ENCODE data around the gene CNN2.

The CNN2 gene

DNA sequence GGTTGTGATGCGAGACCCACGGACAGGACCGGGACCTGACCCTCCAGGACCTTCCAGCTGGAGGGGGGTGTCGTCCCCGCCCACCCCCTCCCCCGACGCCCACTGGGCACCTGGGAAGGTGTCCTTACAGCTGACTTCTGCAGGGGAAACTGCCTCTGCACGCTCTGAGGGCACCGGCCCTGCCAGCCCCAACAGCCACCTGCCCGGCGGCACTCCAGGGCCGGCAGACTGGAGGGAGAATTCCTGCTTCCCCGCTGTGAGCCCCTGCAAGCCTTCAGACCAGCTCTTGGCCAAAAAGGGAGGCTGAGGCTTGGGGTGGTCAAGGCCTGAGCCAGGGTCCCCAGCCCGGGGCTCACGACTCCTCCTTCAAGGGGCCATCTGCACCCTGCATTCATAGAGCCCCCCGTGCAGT is 1.2 kb downstream of the CNN2 start:
- TF ChIP-seq BHLHE40 (IDR thresholded peaks at IDR 0.05; ENCODE audit: borderline replicate concordance) (no peak), FOXM1 (IDR thresholded peaks at IDR 0.05; ENCODE audit: borderline replicate concordance) (no peak), L3MBTL2 (conservative IDR thresholded peaks at IDR 0.05) (no peak), ARNT (IDR thresholded peaks at IDR 0.05) (no peak), LEF1 (IDR thresholded peaks at IDR 0.05; ENCODE audit: borderline replicate concordance) (no peak)
- CTCF ChIA-PET, result no interaction called here
- POLR2A ChIA-PET, result interaction anchor here (1.1 to 3.7 kb wide), 2 partner anchors 12 to 23 kb away, joined by 3 to 29 read pairs; partner anchors contain the start of gene ABCA7
- DNase-seq (ENCODE audit: extremely low spot score), result no peak

DNA sequence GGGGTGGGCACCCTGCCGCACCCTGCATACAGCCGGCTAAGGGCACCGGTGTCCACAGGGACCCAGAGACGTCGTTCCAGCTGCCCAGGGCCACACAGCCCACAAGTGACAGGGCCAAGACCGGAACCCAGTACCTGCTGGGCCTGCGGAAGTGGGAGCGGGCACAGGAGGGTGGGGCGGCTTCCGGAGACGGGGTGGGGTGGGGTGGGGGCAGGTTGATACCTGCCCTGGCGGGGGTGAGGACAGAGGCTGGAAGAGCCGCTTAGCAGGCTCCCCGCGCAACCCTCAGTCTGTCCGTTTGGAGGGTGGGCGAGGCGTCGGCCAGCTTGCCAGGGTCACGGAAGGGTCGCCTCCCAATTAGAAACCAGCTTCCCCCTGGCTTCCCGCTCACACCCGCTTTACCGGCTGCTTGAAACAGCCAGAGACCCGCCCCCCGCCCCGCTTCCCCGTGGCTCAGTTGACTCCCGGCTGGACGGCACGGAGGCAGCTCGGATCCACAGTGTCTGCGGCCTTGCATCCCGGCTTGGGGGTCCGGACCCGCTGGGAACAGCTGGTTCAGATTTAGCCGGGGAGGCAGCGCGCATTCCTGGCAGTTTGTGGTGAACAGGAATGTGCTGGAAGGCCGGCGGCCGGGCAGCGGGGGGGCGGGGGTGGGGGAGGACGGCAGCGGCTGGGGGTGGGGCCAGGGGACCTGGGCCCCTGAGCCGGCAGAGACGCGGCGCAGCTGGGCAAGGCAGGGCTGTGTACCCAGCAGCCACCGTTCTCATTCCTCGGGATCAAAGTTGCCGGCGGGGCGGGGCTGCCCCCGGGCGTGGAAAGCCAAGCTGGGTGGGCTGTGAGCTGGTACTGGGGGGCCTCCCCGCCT is 1.9 kb downstream of the CNN2 start:
- ChIA-PET CTCF (no interaction called here), POLR2A (interaction anchor here (0.7 to 3.7 kb wide), 3 partner anchors 10 to 17 kb away, joined by 3 to 29 read pairs (median 3); partner anchors contain the start of gene ABCA7)
- DNase-seq (ENCODE audit: extremely low spot score), result no peak
- TF ChIP-seq FOXM1 (IDR thresholded peaks at IDR 0.05; ENCODE audit: borderline replicate concordance), result no peak
- no peak for TF ChIP-seq ZNF384 (IDR thresholded peaks at IDR 0.05)
- TF ChIP-seq SP1 (IDR thresholded peaks at IDR 0.05), result no peak
- TF ChIP-seq SUZ12 (IDR thresholded peaks at IDR 0.05), result no peak
- TF ChIP-seq, protein P1, sequence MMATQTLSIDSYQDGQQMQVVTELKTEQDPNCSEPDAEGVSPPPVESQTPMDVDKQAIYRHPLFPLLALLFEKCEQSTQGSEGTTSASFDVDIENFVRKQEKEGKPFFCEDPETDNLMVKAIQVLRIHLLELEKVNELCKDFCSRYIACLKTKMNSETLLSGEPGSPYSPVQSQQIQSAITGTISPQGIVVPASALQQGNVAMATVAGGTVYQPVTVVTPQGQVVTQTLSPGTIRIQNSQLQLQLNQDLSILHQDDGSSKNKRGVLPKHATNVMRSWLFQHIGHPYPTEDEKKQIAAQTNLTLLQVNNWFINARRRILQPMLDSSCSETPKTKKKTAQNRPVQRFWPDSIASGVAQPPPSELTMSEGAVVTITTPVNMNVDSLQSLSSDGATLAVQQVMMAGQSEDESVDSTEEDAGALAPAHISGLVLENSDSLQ (IDR thresholded peaks at IDR 0.05), result no peak
- TF ChIP-seq BHLHE40 (IDR thresholded peaks at IDR 0.05; ENCODE audit: borderline replicate concordance), result no peak
- no peak for TF ChIP-seq HDGF (IDR thresholded peaks at IDR 0.05; ENCODE audit: borderline replicate concordance)

DNA sequence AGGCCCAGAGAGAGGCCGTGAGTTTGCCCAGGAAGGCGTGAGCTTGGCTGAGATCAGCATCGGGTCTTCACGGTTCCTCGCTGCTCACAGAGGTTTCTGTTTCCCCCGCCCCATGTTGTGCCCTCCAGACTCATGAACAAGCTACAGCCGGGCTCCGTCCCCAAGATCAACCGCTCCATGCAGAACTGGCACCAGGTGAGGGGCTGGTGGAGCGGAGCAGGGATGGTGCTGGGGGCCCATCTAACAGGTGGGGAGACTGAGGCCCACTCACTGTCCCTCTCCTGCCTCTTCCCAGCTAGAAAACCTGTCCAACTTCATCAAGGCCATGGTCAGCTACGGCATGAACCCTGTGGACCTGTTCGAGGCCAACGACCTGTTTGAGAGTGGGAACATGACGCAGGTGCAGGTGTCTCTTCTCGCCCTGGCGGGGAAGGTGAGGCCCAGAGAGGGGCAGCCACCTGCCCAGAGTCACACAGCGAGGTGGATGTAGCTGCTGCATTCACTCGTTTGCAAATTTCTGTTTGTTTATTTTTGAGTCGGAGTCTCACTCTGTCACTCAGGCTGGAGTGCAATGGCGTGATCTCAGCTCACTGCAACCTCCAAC is 6.0 kb downstream of the CNN2 start:
- no peak for DNase-seq (ENCODE audit: extremely low spot score)
- POLR2A ChIA-PET, result interaction anchor here (1.0 to 1.8 kb wide), 2 partner anchors 11 to 237 kb away, joined by 5 to 6 read pairs; partner anchors contain the start of genes CIRBP and RNU6-2
- CTCF ChIA-PET, result no interaction called here
- no peak for TF ChIP-seq FOXM1 (IDR thresholded peaks at IDR 0.05; ENCODE audit: borderline replicate concordance)
- TF ChIP-seq FOXK2 (IDR thresholded peaks at IDR 0.05), result no peak
- TF ChIP-seq HDGF (IDR thresholded peaks at IDR 0.05; ENCODE audit: borderline replicate concordance), result no peak
- no peak for TF ChIP-seq ZNF384 (IDR thresholded peaks at IDR 0.05)
- no peak for TF ChIP-seq TARDBP (IDR thresholded peaks at IDR 0.05)
- no peak for TF ChIP-seq SUZ12 (IDR thresholded peaks at IDR 0.05)
- TF ChIP-seq FOXA1 (IDR thresholded peaks at IDR 0.05), result no peak
- TF ChIP-seq, protein P1 (IDR thresholded peaks at IDR 0.05), result no peak
- no peak for TF ChIP-seq SP1 (IDR thresholded peaks at IDR 0.05)
- no peak for TF ChIP-seq NFRKB (IDR thresholded peaks at IDR 0.05)
- no peak for TF ChIP-seq LEF1 (IDR thresholded peaks at IDR 0.05; ENCODE audit: borderline replicate concordance)
- TF ChIP-seq CTBP1 (IDR thresholded peaks at IDR 0.05; ENCODE audit: borderline replicate concordance), result no peak

DNA sequence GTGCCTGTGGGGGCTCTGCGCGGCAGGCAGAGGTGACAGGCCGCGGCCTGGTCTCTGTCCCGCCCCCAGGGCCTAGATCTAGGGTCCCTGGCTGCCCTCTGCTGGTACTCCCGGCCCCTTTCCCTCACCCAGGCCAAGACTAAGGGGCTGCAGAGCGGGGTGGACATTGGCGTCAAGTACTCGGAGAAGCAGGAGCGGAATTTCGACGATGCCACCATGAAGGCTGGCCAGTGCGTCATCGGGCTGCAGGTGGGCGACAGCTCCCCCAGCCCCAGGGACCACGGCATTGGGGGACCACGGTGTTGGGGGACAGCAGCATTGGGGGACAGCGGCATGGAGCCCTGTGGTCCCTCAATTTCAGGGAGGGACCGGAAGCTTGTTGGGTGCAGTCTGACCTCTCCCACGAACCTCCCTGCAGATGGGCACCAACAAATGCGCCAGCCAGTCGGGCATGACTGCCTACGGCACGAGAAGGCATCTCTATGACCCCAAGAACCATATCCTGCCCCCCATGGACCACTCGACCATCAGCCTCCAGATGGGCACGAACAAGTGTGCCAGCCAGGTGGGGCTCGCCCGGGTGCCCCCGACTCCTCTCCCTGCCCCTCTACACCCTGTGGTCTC is 9.7 kb downstream of the CNN2 start:
- CTCF ChIA-PET, result no interaction called here
- TF ChIP-seq ZNF384 (IDR thresholded peaks at IDR 0.05) (no peak), FOXA1 (IDR thresholded peaks at IDR 0.05) (no peak), NFRKB (IDR thresholded peaks at IDR 0.05) (no peak), HDGF (IDR thresholded peaks at IDR 0.05; ENCODE audit: borderline replicate concordance) (no peak), SP1 (IDR thresholded peaks at IDR 0.05) (no peak), FOXM1 (IDR thresholded peaks at IDR 0.05; ENCODE audit: borderline replicate concordance) (no peak), ARNT (IDR thresholded peaks at IDR 0.05) (no peak), SUZ12 (IDR thresholded peaks at IDR 0.05) (no peak)
- DNase-seq (ENCODE audit: extremely low spot score), result no peak
- POLR2A ChIA-PET, result no interaction called here

DNA sequence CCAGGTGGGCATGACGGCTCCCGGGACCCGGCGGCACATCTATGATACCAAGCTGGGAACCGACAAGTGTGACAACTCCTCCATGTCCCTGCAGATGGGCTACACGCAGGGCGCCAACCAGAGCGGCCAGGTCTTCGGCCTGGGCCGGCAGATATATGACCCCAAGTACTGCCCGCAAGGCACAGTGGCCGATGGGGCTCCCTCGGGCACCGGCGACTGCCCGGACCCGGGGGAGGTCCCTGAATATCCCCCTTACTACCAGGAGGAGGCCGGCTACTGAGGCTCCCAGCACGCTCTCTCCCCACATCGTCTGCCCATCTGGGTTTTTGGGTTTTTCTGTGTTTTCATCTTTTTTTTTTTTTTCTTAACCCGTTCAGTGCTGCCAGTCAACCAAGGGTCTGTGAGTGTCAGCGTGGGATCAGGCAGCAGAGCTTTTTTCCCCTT is 11.2 kb downstream of the CNN2 start:
- ChIA-PET POLR2A (no interaction called here), CTCF (no interaction called here)
- TF ChIP-seq CTBP1 (IDR thresholded peaks at IDR 0.05; ENCODE audit: borderline replicate concordance) (no peak), ZNF384 (IDR thresholded peaks at IDR 0.05) (no peak), NFRKB (IDR thresholded peaks at IDR 0.05) (no peak), LEF1 (IDR thresholded peaks at IDR 0.05; ENCODE audit: borderline replicate concordance) (no peak), BHLHE40 (IDR thresholded peaks at IDR 0.05; ENCODE audit: borderline replicate concordance) (no peak), TARDBP (IDR thresholded peaks at IDR 0.05) (no peak)
- no peak for DNase-seq (ENCODE audit: extremely low spot score)

DNA sequence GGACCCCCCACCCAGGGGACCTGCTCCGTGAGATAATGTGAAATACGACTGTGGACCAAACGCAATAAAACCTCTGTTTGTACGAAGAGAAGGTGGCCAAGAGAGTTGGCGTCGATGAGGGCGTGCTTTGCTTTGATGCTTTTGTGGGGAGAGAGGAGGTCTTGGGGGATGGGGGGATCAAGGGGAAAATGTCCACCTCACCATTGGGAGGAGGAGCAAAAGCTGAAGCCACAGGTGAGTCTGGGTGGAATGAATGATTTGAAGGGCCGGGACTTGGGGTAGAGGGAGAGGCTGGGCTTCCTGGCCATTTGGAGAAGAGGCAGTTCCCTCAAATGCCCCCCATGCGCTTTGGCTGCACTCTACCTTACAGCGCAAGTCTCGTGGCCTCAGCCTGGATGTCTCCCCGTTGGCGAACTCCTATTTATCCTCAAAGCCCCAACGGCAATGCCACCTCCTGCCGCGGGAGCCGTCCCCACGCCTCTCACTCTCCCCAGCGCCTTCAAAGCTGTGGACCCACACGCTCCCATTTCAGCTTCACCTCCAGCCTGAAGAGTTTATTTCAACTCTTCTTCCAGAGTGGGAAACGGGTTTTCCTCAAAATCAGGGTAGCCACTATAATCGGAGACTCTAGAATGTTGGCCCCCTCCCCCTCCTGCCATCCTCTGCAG is 12.7 kb downstream of the CNN2 start:
- TF ChIP-seq SP1 (IDR thresholded peaks at IDR 0.05), result no peak
- no peak for TF ChIP-seq FOXK2 (IDR thresholded peaks at IDR 0.05)
- TF ChIP-seq ZNF384 (IDR thresholded peaks at IDR 0.05), result no peak
- no peak for TF ChIP-seq FOXM1 (IDR thresholded peaks at IDR 0.05; ENCODE audit: borderline replicate concordance)
- TF ChIP-seq BHLHE40 (IDR thresholded peaks at IDR 0.05; ENCODE audit: borderline replicate concordance), result no peak
- TF ChIP-seq NFRKB (IDR thresholded peaks at IDR 0.05), result no peak
- TF ChIP-seq, protein P1 (IDR thresholded peaks at IDR 0.05), result no peak
- TF ChIP-seq FOXA1 (IDR thresholded peaks at IDR 0.05), result no peak
- no peak for TF ChIP-seq LEF1 (IDR thresholded peaks at IDR 0.05; ENCODE audit: borderline replicate concordance)
- no peak for TF ChIP-seq ELF4 (IDR thresholded peaks at IDR 0.05)
- no peak for DNase-seq (ENCODE audit: extremely low spot score)
- ChIA-PET CTCF (no interaction called here), POLR2A (interaction anchor here (1.1 to 3.8 kb wide), 5 partner anchors 9 to 250 kb away, joined by 3 to 29 read pairs (median 6); partner anchors contain the start of genes CIRBP and CNN2)
